ENCODE data around the gene MFAP1. TPM values are rescaled to one million over a fixed set of nuclear protein-coding genes. Genes with fewer than 3 reads are reported as not detected.

MFAP1 gene
- total and polyA plus RNA-seq, 4 donors: 12.5 to 21.8 (median 16.7) TPM

GRCh38 chr15:43791993-43792760 lies 32.3 kb downstream of the MFAP1 start, which contains the start of gene SERF2:
TSS of gene SERF2 (plus strand) at chr15:43792320. CDS start at chr15:43792377, 57 bp downstream.
- WGBS, 2 donors: 0% methylated on average over 63 to 66 of the region's 66 CpGs
- ATAC-seq (ENCODE audit: insufficient read depth, low FRiP score): peak; percentile 96
- no peaks in the 10 kb centered on the region for H3K27me3 ChIP-seq (ENCODE audit: control insufficient read depth in 3 of 3, insufficient read depth in 3 of 3, low read length in 2 of 3)
- H3K9me3 ChIP-seq (ENCODE audit: control insufficient read depth in 4 of 4, insufficient read depth in 3 of 4, low read length in 3 of 4): no peaks in the 10 kb centered on the region
- peak within 1 kb of the TSS; percentile 98 to 99 for H3K9ac ChIP-seq (ENCODE audit: insufficient read depth in 1 of 2, low read length in 2 of 2)
- H3K27ac ChIP-seq (ENCODE audit: low read depth in 1 of 2, low read length in 1 of 2): peak within 1 kb of the TSS; percentile 95 to 96
- peak within 1 kb of the TSS; percentile 89 for H3K4me3 ChIP-seq
- H3K36me3 ChIP-seq (ENCODE audit: control insufficient read depth in 4 of 4, insufficient read depth in 4 of 4, low read length in 4 of 4): peaks cover 0 to 28% (median 23%) of the 10 kb centered on the region in 4 donors
- DNase-seq: peak; percentile 100
- H3K4me1 ChIP-seq (ENCODE audit: control insufficient read depth in 5 of 5, insufficient read depth in 5 of 5, low read length in 5 of 5): peaks cover 3 to 21% (median 16%) of the 10 kb centered on the region in 5 donors
- no peak for TF ChIP-seq CTCF (IDR thresholded peaks at IDR 0.05; ENCODE audit: control extremely low read depth, extremely low read depth)

GRCh38 chr15:43789409-43789808 lies 35.1 kb downstream of the MFAP1 start:
- Histone ChIP-seq H3K4me1 (ENCODE audit: control insufficient read depth in 5 of 5, insufficient read depth in 5 of 5, low read length in 5 of 5) (peaks cover 3 to 16% (median 8%) of the 10 kb centered on the region in 5 donors), H3K27me3 (ENCODE audit: control insufficient read depth in 3 of 3, insufficient read depth in 3 of 3, low read length in 2 of 3) (no peaks in the 10 kb centered on the region), H3K4me3 (no peak overlapping the region), H3K36me3 (ENCODE audit: control insufficient read depth in 4 of 4, insufficient read depth in 4 of 4, low read length in 4 of 4) (peaks cover 0 to 10% (median 8%) of the 10 kb centered on the region in 4 donors), H3K9ac (ENCODE audit: insufficient read depth in 1 of 2, low read length in 2 of 2) (no peak overlapping the region), H3K9me3 (ENCODE audit: control insufficient read depth in 4 of 4, insufficient read depth in 3 of 4, low read length in 3 of 4) (no peaks in the 10 kb centered on the region), H3K27ac (ENCODE audit: low read depth in 1 of 2, low read length in 1 of 2) (no peak overlapping the region)
- WGBS, 2 donors: 95 to 99% methylated on average over 3 of the region's 3 CpGs
- no peak for ATAC-seq (ENCODE audit: insufficient read depth, low FRiP score)
- no peak for TF ChIP-seq CTCF (IDR thresholded peaks at IDR 0.05; ENCODE audit: control extremely low read depth, extremely low read depth)
- DNase-seq: no peak

GRCh38 chr15:43779016-43779415 lies 45.5 kb downstream of the MFAP1 start:
- Histone ChIP-seq H3K27ac (ENCODE audit: low read depth in 1 of 2, low read length in 1 of 2) (no peak overlapping the region), H3K9ac (ENCODE audit: insufficient read depth in 1 of 2, low read length in 2 of 2) (no peak overlapping the region), H3K4me3 (no peak overlapping the region), H3K27me3 (ENCODE audit: control insufficient read depth in 3 of 3, insufficient read depth in 3 of 3, low read length in 2 of 3) (no peaks in the 10 kb centered on the region), H3K4me1 (ENCODE audit: control insufficient read depth in 5 of 5, insufficient read depth in 5 of 5, low read length in 5 of 5) (peaks cover 0 to 12% (median 4%) of the 10 kb centered on the region in 5 donors), H3K9me3 (ENCODE audit: control insufficient read depth in 4 of 4, insufficient read depth in 3 of 4, low read length in 3 of 4) (no peaks in the 10 kb centered on the region), H3K36me3 (ENCODE audit: control insufficient read depth in 4 of 4, insufficient read depth in 4 of 4, low read length in 4 of 4) (peaks cover 0 to 1% (median 0%) of the 10 kb centered on the region in 4 donors)
- DNase-seq (no peak), ATAC-seq (ENCODE audit: insufficient read depth, low FRiP score) (no peak)
- 78 to 81% methylated on average over 1 of the region's 1 CpG for WGBS, 2 donors
- no peak for TF ChIP-seq CTCF (IDR thresholded peaks at IDR 0.05; ENCODE audit: control extremely low read depth, extremely low read depth)
